Neural cell (in vitro differentiated cells): ENCODE data around the gene LGI4. TPM values are rescaled to one million over a fixed set of nuclear protein-coding genes. Genes with fewer than 3 reads are reported as not detected.

Experiments used
- H2AFZ ChIP-seq: fragments of 200-600, 300-800 bp; sonication (generic), shearing (Covaris generic); 2 replicates; pipeline ENCODE4 v1.6.0; 2014; ENCODE audit warnings: low read depth, mild to moderate bottlenecking, antibody characterized with exemption, low read length, moderate library complexity
- H3F3A ChIP-seq: fragments of 200-600 bp; shearing (Covaris generic); 2 replicates; pipeline ENCODE4 v1.6.1; 2016; ENCODE audit warnings: mild to moderate bottlenecking, moderate library complexity, mixed read lengths, antibody characterized with exemption, low read length; ENCODE audit not compliant: insufficient read depth, poor library complexity, severe bottlenecking
- H3K27ac ChIP-seq: fragments of 200-600, 300-800 bp; sonication (generic), shearing (Covaris generic); 2 replicates; pipeline ENCODE4 v1.5.1; 2014; ENCODE audit warnings: mild to moderate bottlenecking, low read length, moderate library complexity
- H3K27me3 ChIP-seq: fragments of 300-800, 200-600 bp; sonication (generic), shearing (Covaris generic); 2 replicates; pipeline ENCODE4 v1.6.0; 2014; ENCODE audit warnings: mild to moderate bottlenecking, low read depth, low read length, moderate library complexity; ENCODE audit not compliant: insufficient read depth
- H3K36me3 ChIP-seq: fragments of 300-800, 200-600 bp; sonication (generic), shearing (Covaris generic); 2 replicates; pipeline ENCODE4 v1.5.1; 2014; ENCODE audit warnings: mild to moderate bottlenecking, antibody characterized with exemption, low read length, moderate library complexity; ENCODE audit not compliant: insufficient read depth
- H3K4me2 ChIP-seq: fragments of 300-800, 200-600 bp; sonication (generic), shearing (Covaris generic); 2 replicates; pipeline ENCODE4 v1.6.0; 2014; ENCODE audit warnings: mild to moderate bottlenecking, low read length
- H3K4me3 ChIP-seq: fragments of 300-800, 200-600 bp; sonication (generic), shearing (Covaris generic); 2 replicates; pipeline ENCODE4 v1.5.1; 2014; ENCODE audit warnings: mild to moderate bottlenecking, low read length, moderate library complexity
- H3K79me2 ChIP-seq: fragments of 200-600 bp; shearing (Covaris generic); replicated peaks from 2 replicates; pipeline ENCODE4 v1.6.0; 2014; ENCODE audit warnings: mild to moderate bottlenecking, low read length, moderate library complexity; ENCODE audit not compliant: insufficient read depth
- H3K9ac ChIP-seq: fragments of 300-800, 200-600 bp; sonication (generic), shearing (Covaris generic); 2 replicates; pipeline ENCODE4 v1.6.1; 2016; ENCODE audit warnings: mild to moderate bottlenecking, low read length, mixed read lengths
- H3K9me2 ChIP-seq: fragments of 200-600 bp; shearing (Covaris generic); 2 replicates; pipeline ENCODE4 v1.6.1; 2016; ENCODE audit warnings: mild to moderate bottlenecking, low read length, mixed read lengths; ENCODE audit not compliant: insufficient read depth
- H3K9me3 ChIP-seq: fragments of 200-600, 300-800 bp; sonication (generic), shearing (Covaris generic); 2 replicates; pipeline ENCODE4 v1.6.1; 2016; ENCODE audit warnings: mild to moderate bottlenecking, mixed run types, low read length, moderate library complexity, mixed read lengths
- H4K20me1 ChIP-seq: fragments of 200-600 bp; shearing (Covaris generic); 2 replicates; pipeline ENCODE4 v1.6.1; 2016; ENCODE audit warnings: mild to moderate bottlenecking, mixed run types; ENCODE audit not compliant: insufficient read depth
- EP300 ChIP-seq: fragments of 450-650 bp; conservative IDR thresholded peaks from 2 replicates; pipeline ENCODE4 v1.6.1; 2014; ENCODE audit warnings: antibody characterized with exemption, mild to moderate bottlenecking, moderate library complexity; ENCODE audit not compliant: poor library complexity, severe bottlenecking
- EZH2 ChIP-seq: fragments of 200-600, 300-800 bp; shearing (Covaris generic), sonication (generic); IDR thresholded peaks from 2 replicates; pipeline ENCODE4 v1.6.1; 2014; ENCODE audit warnings: antibody characterized with exemption, low read length, borderline replicate concordance, mild to moderate bottlenecking; ENCODE audit not compliant: insufficient read depth, poor library complexity, severe bottlenecking
- MXI1 ChIP-seq: fragments of 450-650 bp; conservative IDR thresholded peaks from 2 replicates; pipeline ENCODE4 v1.6.1; 2014; ENCODE audit warnings: antibody characterized with exemption, mild to moderate bottlenecking; ENCODE audit not compliant: poor library complexity, severe bottlenecking
- POLR2AphosphoS5 ChIP-seq: IDR thresholded peaks from 2 replicates; pipeline ENCODE4 v1.6.1; 2012
- RAD21 ChIP-seq: fragments of 450-650 bp; conservative IDR thresholded peaks from 2 replicates; pipeline ENCODE4 v1.6.1; 2014; ENCODE audit warnings: antibody characterized with exemption, mild to moderate bottlenecking, moderate library complexity
- SMC3 ChIP-seq: fragments of 450-650 bp; conservative IDR thresholded peaks from 2 replicates; pipeline ENCODE4 v1.6.1; 2014; ENCODE audit warnings: antibody characterized with exemption, mild to moderate bottlenecking, moderate library complexity; ENCODE audit not compliant: poor library complexity
- TAF1 ChIP-seq: IDR thresholded peaks from 2 replicates; pipeline ENCODE4 v1.6.1; 2012; ENCODE audit warnings: low read depth
- polyA plus RNA-seq: library from polyadenylated mRNA; depleted of rRNA; stranded (reverse); fragments of >200 nt; gene quantifications from 2 replicates; pipeline ENCODE4 v1.2.3, GENCODE V29; 2014
- TF ChIP-seq, protein P1 (sequence below): fragments of 450-650 bp; IDR thresholded peaks from 2 replicates; pipeline ENCODE4 v1.5.1; 2014; ENCODE audit warnings: antibody characterized with exemption, mild to moderate bottlenecking, moderate library complexity; ENCODE audit not compliant: poor library complexity, severe bottlenecking
- TF ChIP-seq, protein P2 (sequence below): IDR thresholded peaks from 2 replicates; pipeline ENCODE4 v1.6.1; 2012; ENCODE audit warnings: borderline replicate concordance

The LGI4 gene
- polyA plus RNA-seq, 1 donor from 2014 or later = 0.63 TPM

DNA sequence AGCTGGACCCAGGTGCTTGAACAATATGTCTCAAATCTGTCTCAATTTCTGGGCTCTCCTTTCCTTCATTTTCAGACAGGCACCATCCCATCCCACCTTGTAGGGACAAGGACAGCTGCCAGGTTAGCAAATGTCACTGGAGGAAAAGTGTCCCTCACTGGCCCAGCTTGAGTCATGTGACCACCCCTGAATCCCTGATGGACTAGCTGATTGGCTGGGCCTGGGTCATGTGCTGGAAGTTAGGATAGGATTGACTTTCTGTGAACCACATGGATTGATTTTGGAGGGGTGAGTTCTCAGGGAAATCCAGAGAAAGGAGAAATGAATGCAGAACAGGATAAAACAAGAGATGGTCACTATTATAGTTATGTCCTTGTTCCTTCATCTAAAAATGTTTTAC is 47.5 kb downstream of the LGI4 start:
- Histone ChIP-seq H3K27ac (no peak overlapping the region), H3K27me3 (no peaks in the 10 kb centered on the region), H4K20me1 (no peaks in the 10 kb centered on the region), H3K36me3 (no peaks in the 10 kb centered on the region), H2AFZ (no peak overlapping the region), H3K9ac (no peak overlapping the region), H3K9me3 (no peaks in the 10 kb centered on the region), H3K79me2 (no peaks in the 10 kb centered on the region), H3K9me2 (no peaks in the 10 kb centered on the region), H3F3A (no peaks in the 10 kb centered on the region), H3K4me3 (no peak overlapping the region), H3K4me2 (no peak overlapping the region)
- TF ChIP-seq EP300 = no peak
- no peak for TF ChIP-seq POLR2AphosphoS5
- TF ChIP-seq TAF1 = no peak
- TF ChIP-seq SMC3 = no peak
- TF ChIP-seq, protein P1, sequence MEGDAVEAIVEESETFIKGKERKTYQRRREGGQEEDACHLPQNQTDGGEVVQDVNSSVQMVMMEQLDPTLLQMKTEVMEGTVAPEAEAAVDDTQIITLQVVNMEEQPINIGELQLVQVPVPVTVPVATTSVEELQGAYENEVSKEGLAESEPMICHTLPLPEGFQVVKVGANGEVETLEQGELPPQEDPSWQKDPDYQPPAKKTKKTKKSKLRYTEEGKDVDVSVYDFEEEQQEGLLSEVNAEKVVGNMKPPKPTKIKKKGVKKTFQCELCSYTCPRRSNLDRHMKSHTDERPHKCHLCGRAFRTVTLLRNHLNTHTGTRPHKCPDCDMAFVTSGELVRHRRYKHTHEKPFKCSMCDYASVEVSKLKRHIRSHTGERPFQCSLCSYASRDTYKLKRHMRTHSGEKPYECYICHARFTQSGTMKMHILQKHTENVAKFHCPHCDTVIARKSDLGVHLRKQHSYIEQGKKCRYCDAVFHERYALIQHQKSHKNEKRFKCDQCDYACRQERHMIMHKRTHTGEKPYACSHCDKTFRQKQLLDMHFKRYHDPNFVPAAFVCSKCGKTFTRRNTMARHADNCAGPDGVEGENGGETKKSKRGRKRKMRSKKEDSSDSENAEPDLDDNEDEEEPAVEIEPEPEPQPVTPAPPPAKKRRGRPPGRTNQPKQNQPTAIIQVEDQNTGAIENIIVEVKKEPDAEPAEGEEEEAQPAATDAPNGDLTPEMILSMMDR = no peak
- TF ChIP-seq, protein P2, sequence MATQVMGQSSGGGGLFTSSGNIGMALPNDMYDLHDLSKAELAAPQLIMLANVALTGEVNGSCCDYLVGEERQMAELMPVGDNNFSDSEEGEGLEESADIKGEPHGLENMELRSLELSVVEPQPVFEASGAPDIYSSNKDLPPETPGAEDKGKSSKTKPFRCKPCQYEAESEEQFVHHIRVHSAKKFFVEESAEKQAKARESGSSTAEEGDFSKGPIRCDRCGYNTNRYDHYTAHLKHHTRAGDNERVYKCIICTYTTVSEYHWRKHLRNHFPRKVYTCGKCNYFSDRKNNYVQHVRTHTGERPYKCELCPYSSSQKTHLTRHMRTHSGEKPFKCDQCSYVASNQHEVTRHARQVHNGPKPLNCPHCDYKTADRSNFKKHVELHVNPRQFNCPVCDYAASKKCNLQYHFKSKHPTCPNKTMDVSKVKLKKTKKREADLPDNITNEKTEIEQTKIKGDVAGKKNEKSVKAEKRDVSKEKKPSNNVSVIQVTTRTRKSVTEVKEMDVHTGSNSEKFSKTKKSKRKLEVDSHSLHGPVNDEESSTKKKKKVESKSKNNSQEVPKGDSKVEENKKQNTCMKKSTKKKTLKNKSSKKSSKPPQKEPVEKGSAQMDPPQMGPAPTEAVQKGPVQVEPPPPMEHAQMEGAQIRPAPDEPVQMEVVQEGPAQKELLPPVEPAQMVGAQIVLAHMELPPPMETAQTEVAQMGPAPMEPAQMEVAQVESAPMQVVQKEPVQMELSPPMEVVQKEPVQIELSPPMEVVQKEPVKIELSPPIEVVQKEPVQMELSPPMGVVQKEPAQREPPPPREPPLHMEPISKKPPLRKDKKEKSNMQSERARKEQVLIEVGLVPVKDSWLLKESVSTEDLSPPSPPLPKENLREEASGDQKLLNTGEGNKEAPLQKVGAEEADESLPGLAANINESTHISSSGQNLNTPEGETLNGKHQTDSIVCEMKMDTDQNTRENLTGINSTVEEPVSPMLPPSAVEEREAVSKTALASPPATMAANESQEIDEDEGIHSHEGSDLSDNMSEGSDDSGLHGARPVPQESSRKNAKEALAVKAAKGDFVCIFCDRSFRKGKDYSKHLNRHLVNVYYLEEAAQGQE = no peak
- TF ChIP-seq EZH2 = no peak
- TF ChIP-seq RAD21 = no peak
- no peak for TF ChIP-seq MXI1

DNA sequence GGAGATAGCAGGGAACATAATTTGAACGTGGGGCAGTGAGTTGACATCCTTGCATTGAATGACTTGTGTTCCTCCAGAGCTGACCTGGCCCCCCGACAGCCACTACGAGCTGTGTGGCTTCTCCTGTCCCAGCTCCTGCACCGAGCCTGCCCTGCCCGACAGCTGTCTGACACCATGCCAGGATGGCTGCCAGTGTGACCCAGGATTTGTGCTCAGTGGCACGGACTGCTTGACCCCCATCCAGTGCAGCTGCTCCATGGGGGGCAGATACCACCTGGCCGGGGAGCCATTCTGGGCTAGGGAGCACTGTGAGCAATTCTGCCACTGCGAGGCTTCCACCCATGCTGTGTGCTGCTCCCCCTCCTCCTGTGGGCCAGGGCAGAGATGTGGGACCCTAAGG is 48.4 kb downstream of the LGI4 start:
- Histone ChIP-seq H3K9ac (no peak overlapping the region), H3K4me3 (no peak overlapping the region), H3K79me2 (no peaks in the 10 kb centered on the region), H2AFZ (no peak overlapping the region), H4K20me1 (no peaks in the 10 kb centered on the region), H3F3A (no peaks in the 10 kb centered on the region), H3K4me2 (no peak overlapping the region), H3K9me2 (no peaks in the 10 kb centered on the region), H3K36me3 (no peaks in the 10 kb centered on the region), H3K9me3 (no peaks in the 10 kb centered on the region), H3K27me3 (no peaks in the 10 kb centered on the region), H3K27ac (no peak overlapping the region)
- no peak for TF ChIP-seq EP300
- no peak for TF ChIP-seq MXI1
- TF ChIP-seq SMC3 = no peak
- TF ChIP-seq, protein P2 = no peak
- no peak for TF ChIP-seq TAF1
- no peak for TF ChIP-seq EZH2
- TF ChIP-seq, protein P1 = no peak
- TF ChIP-seq POLR2AphosphoS5 = no peak
- TF ChIP-seq RAD21 = no peak
